Measurements from ENCODE around the gene DIRAS1. TPM values are rescaled to one million over a fixed set of nuclear protein-coding genes. Genes with fewer than 3 reads are reported as not detected.

DIRAS1 gene
- total RNA-seq, 1 experiment from 2014 or later, result 25.0 TPM

GRCh38 chr19:2716722-2717637, 4.2 kb downstream of the DIRAS1 start:
- no peak for DNase-seq (ENCODE audit: low spot score)
- H3K36me3 Mint-ChIP-seq, result peaks cover 12% of the 10 kb centered on the region
- H3K27me3 Mint-ChIP-seq (ENCODE audit: low read depth), result no peaks in the 10 kb centered on the region; the same call in 1 of the 2 replicates
- POLR2A ChIA-PET, result no interaction called here
- TF ChIP-seq ZNF416 (CRISPR knock-in tag; IDR thresholded peaks at IDR 0.05) (no peak), HMGA2 (CRISPR knock-in tag; IDR thresholded peaks at IDR 0.05) (no peak), USF2 (CRISPR knock-in tag; IDR thresholded peaks at IDR 0.05) (no peak)
- peaks cover 8% of the 10 kb centered on the region for H3K4me1 Mint-ChIP-seq
- CTCF ChIA-PET, result interaction anchor here (0.6 to 1.4 kb wide), 3 partner anchors 23 to 82 kb away, joined by 3 to 8 read pairs (median 3); partner anchors contain the start of gene SLC39A3
- no peak overlapping the region for H3K27ac Mint-ChIP-seq
- ATAC-seq, result no peak
- peaks cover 12% of the 10 kb centered on the region for H3K9me3 Mint-ChIP-seq
- no peak overlapping the region for H3K4me3 Mint-ChIP-seq

- Mint-ChIP-seq H3K4me3 (no peak overlapping the region), H3K36me3 (peaks cover 12% of the 10 kb centered on the region), H3K9me3 (peaks cover 12% of the 10 kb centered on the region), H3K27ac (no peak overlapping the region), H3K4me1 (peaks cover 8% of the 10 kb centered on the region), H3K27me3 (ENCODE audit: low read depth) (peaks cover 2% of the 10 kb centered on the region)
- DNase-seq (ENCODE audit: low spot score) (no peak), ATAC-seq (no peak)
- ChIA-PET CTCF (no interaction called here), POLR2A (no interaction called here)
- TF ChIP-seq ZMAT4 (CRISPR knock-in tag; IDR thresholded peaks at IDR 0.05) (no peak), CREM (CRISPR knock-in tag; IDR thresholded peaks at IDR 0.05) (no peak), ZSCAN18 (CRISPR knock-in tag; IDR thresholded peaks at IDR 0.05) (no peak), NR1H2 (CRISPR knock-in tag; IDR thresholded peaks at IDR 0.05) (no peak), IRF1 (CRISPR knock-in tag; IDR thresholded peaks at IDR 0.05) (no peak), MAX (CRISPR knock-in tag; IDR thresholded peaks at IDR 0.05) (no peak), HMGA2 (CRISPR knock-in tag; IDR thresholded peaks at IDR 0.05) (no peak), FOXP1 (CRISPR knock-in tag; IDR thresholded peaks at IDR 0.05; ENCODE audit: borderline replicate concordance) (no peak), ZNF416 (CRISPR knock-in tag; IDR thresholded peaks at IDR 0.05) (no peak)
These were observed 4.9 kb downstream of the DIRAS1 start for GRCh38 chr19:2716275-2716650.

- ATAC-seq, result no peak
- no peak overlapping the region for H3K27ac Mint-ChIP-seq
- no peak for DNase-seq (ENCODE audit: low spot score)
- H3K4me1 Mint-ChIP-seq, result peaks cover 8% of the 10 kb centered on the region
- peaks cover 2% of the 10 kb centered on the region for H3K27me3 Mint-ChIP-seq (ENCODE audit: low read depth)
- peaks cover 12% of the 10 kb centered on the region for H3K36me3 Mint-ChIP-seq
- peaks cover 12% of the 10 kb centered on the region for H3K9me3 Mint-ChIP-seq
- H3K4me3 Mint-ChIP-seq, result no peak overlapping the region
- no peak for TF ChIP-seq GTF2I (CRISPR knock-in tag; conservative IDR thresholded peaks at IDR 0.05)
- POLR2A ChIA-PET, result no interaction called here
- CTCF ChIA-PET, result no interaction called here
These were observed 5.5 kb downstream of the DIRAS1 start for GRCh38 chr19:2715470-2716274.

All from WTC11 (cell line).